ENCODE measurements around the gene AP1S1.
A peak's percentile ranks its signal among the peaks of the same experiment; 100 is the strongest.

Gene AP1S1

GRCh38 chr7:101159696-101160674, 5.7 kb downstream of the AP1S1 start:
- DNase-seq, result no peak

DNA sequence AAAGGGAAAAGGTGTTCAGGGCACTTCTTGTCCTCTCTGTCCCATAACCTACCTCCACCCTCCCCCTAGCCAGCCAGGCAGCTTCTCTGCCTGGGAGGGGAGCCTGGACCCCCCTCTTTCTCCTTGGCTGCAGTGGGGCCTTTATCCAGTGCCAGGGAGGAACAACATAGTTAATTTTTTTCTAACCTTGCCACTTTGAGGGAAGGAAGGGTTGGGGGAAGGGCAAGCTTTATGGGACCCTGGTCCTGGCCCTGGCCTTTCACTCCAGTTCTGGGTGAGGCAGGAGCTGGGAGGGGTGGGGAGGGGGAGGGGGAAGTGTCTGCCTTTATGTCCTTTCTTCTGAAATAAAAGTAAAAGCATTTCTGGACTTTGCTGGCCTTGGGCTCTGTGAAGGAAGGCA, 6.6 kb downstream of the AP1S1 start:
- no peak for DNase-seq

DNA sequence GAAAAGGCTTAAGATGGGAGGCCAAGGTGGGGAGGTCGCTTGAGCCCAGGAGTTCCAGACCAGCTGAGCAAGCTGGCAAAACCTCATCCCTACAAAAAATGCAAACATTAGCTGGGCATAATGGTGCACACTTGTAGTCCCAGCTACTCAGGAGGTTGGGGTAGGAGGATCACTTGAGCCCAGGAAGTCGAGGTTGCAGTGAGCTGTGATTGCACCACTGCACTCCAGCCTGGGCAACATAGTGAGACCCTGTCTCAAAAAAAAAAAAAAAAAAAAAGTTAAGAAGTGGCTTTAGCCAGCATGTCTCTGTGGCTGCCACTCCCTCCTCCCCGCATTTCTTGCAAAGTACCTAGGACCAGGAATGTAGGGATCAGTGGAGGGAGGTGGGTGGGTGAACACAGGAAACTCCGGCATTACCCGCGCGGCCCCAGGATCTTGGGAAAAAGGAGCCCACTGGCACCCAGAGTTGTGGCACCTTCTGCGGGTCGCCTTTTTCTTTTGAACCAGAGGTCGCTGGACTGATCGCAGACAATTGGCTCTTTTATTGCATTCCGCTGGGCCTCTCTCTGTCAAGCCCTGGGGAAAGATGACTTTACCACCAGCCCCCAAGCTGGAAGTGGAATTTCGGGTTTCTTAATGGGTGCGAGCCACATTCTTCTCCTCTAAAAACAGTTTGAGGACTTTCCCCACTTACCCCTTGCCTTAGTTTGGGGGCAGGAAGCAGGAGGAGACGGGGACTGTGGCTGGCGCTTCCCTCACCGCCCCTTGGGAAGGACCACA, 7.6 kb downstream of the AP1S1 start:
- no peak for DNase-seq

- DNase-seq, result no peak
Measured at GRCh38 chr7:101162551-101163278, 8.4 kb downstream of the AP1S1 start.

- no peak for DNase-seq
Measured at GRCh38 chr7:101163279-101164070, 9.2 kb downstream of the AP1S1 start.

DNA sequence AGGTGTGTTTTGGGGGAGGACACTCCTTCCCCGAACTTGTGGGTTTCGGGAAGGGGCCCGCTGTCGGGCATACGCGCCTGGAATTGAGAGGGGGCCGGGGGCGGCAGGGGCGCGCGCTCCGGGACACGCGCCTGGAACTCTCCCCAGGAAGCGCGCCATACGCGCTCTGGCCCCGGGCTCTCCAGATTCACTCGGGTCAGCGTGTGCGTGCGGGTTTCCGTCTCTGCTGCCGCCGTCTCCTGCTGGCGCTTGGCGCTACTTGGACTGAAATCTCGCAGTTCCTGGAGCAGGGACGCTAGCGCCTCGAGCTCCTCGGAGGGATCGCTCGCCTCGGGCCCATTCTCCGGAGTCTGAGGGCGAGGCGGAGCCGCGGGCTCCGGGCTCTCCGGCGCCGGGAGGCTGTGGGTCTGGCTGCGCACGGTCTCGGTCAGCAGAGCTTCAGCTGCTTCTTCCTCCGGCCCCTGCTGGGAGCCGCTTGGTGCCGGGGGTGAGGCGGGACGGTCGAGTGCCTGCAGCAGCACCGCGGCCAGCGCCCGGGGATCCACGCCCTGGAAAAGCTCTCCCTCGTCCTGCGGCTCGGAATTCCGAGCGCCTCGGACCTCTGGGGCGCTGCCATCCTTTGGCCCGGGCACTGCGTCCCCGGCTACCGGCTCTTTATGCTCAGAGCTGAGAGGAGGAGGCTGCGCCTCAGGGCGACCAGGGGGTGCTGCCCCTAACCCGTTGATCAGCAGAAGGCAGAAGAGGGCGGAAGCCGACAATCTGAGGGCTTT, 10.0 kb downstream of the AP1S1 start:
- DNase-seq, result no peak

- DNase-seq, result peak; percentile 70 to 82
Measured at GRCh38 chr7:101165075-101165957, 11.0 kb downstream of the AP1S1 start, which contains the start of gene VGF. TSS of gene VGF (minus strand) at chr7:101165569. CDS start at chr7:101164843, 726 bp downstream.

- no peak for DNase-seq
Measured at GRCh38 chr7:101165958-101166647, 11.8 kb downstream of the AP1S1 start.

DNA sequence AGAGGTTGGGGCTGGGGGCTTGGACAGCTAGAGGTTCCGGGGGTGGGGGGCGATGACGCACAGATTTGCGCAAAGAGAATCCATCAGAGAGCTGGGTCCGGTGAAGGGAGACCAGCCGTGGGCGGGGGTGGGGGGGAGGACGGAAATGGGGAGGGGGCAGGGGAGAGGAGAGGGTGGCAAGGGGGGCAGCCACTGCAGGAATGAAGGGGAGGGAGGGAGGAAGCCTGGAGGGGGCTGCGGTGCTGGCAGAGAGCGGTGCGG, 12.3 kb downstream of the AP1S1 start:
- DNase-seq, result no peak

DNA sequence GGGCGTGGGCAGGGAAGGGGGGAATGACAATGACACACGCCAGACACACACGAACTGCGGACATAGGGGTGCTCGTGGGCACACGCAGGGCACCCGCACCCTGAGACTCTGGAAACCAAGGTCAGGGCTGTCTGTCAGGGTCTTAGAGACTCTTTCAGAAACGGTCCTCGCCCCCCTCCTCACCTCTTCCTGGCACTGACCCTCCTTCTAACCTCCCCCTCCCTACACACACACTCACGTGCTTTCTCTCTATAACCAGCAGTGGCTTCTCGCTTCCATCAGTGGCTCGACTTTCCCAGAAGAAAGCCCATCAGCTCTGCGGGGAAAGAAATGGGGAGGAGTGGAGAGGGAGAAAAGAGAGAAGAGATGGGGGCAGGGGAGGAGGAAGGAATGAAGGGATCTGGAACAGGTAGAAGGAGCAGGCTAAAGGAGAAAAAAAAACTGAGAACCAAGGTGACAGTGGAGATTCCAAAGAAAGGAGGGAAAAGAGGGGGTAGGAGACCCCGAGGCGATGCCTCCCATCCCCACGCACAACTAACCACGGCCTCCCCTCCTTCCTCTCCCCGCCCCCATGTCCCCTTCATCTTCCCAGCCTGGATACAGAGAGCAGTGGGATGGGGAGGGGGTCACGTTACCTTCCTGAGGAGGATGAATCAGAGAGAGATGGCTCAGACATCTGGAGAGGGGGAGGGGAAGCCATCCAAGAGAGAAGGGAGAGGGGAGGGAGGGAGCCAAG, 12.8 kb downstream of the AP1S1 start:
- no peak for DNase-seq

GRCh38 chr7:101167645-101168411, 13.6 kb downstream of the AP1S1 start:
- no peak for DNase-seq

- no peak for DNase-seq
Measured at GRCh38 chr7:101168412-101169049, 14.3 kb downstream of the AP1S1 start.

DNA sequence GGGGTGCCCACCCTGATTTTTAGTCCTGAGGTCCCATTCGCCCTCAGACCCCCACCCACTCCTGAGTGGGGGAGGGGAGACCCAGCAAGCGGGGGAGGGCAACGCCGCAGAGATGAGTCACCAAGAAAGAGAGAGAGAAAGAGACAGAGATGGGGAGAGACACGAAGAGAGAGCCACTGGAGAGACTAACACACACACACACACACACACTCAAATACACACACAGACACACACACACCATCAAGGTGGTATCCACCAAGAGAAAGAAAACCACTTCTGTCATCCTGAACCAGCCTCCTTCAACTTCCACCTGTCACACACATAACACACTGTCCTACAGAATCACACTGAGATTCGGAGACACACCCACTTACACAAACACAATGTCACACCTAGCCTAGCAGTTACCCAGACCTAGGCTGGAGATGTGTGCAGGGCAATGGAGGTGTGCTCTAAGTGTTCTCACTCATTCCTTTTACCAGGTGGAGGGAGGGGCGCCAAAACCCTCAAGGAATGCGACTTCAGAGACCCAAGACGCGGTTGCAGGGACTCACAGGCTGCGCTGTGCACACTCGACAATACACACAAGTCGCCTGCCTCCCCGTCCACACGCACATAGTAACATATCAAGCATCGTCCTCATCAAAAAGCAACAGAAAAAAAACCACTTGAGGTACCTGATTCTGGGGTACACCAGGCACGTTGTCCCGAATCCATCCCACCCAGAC, 15.0 kb downstream of the AP1S1 start:
- no peak for DNase-seq

DNA sequence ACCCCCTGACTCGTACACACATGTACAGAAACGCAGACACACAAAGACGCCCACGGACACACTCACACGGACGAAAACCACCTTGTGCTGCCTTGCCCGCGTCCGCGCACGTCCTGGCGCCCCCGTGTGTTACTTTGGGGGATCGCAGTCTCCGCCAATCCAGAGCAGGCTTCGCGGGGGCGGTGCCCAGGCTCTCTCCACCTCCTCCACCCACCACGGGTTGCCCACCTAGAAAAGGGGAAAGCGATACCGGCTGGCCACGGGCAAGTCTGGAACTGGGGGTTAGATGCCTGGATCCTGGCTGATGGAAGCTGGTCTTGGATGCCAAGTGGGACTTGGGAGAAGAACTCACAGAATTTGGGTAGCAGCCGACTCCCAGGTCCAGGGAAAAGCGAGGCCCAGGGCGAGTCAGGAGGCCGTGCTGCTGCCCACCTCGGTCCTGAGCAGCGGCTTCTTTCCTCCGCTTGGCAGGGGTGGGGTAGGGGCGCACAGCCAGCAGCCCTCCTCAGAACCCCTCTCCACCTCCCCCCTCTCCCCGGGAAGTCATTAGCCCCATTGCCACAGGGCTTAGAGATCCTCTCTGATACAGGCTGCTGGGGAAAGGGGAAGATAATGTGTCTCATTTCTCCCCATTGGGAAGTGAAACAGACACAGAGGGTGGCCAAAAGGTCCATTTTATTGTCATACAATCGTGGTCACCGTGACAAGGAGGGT, 15.7 kb downstream of the AP1S1 start:
- DNase-seq, result peak; percentile 18 to 24

GRCh38 chr7:101170617-101171441, 16.6 kb downstream of the AP1S1 start:
- no peak for DNase-seq

GRCh38 chr7:101171442-101171837, 17.2 kb downstream of the AP1S1 start:
- no peak for DNase-seq

Data from AML-193 (cell line).